ENCODE measurements around the gene BCAS3. TPM values are rescaled to one million over a fixed set of nuclear protein-coding genes. Genes with fewer than 3 reads are reported as not detected.

The BCAS3 gene
- total RNA-seq, 3 donors from 2014 or later = 21.6 to 33.4 (median 32.1) TPM

GRCh38 chr17:61338000-61338798 lies 660.5 kb downstream of the BCAS3 start:
- no peak for DNase-seq
- Histone ChIP-seq H3K4me1 (ENCODE audit: low read depth) (no peaks in the 10 kb centered on the region), H3K4me3 (no peak overlapping the region), H3K9me3 (no peaks in the 10 kb centered on the region), H3K36me3 (ENCODE audit: low read depth) (no peaks in the 10 kb centered on the region)
- no peak for ATAC-seq
- intact Hi-C loops (cut with DNase I, micrococcal nuclease) = no loop called here
- no peak for TF ChIP-seq CTCF (IDR thresholded peaks at IDR 0.05)

GRCh38 chr17:61338874-61339478 lies 661.3 kb downstream of the BCAS3 start:
- no peak for ATAC-seq
- intact Hi-C loops (cut with DNase I, micrococcal nuclease) = no loop called here

GRCh38 chr17:61340431-61341209 lies 663.0 kb downstream of the BCAS3 start:
- H3K36me3 ChIP-seq (ENCODE audit: low read depth) = no peaks in the 10 kb centered on the region
- intact Hi-C loops (cut with DNase I, micrococcal nuclease) = no loop called here
- H3K9me3 ChIP-seq = no peaks in the 10 kb centered on the region
- no peaks in the 10 kb centered on the region for H3K4me1 ChIP-seq (ENCODE audit: low read depth)
- no peak for DNase-seq
- TF ChIP-seq CTCF (IDR thresholded peaks at IDR 0.05) = no peak
- H3K4me3 ChIP-seq = no peak overlapping the region
- no peak for ATAC-seq

More at GRCh38 chr17:61338874-61339478, 661.3 kb downstream of the BCAS3 start:
- no peak for DNase-seq
- no peak overlapping the region for H3K4me3 ChIP-seq
- H3K4me1 ChIP-seq (ENCODE audit: low read depth) = no peaks in the 10 kb centered on the region
- TF ChIP-seq CTCF (IDR thresholded peaks at IDR 0.05) = no peak
- no peaks in the 10 kb centered on the region for H3K36me3 ChIP-seq (ENCODE audit: low read depth)
- H3K9me3 ChIP-seq = no peaks in the 10 kb centered on the region

DNA sequence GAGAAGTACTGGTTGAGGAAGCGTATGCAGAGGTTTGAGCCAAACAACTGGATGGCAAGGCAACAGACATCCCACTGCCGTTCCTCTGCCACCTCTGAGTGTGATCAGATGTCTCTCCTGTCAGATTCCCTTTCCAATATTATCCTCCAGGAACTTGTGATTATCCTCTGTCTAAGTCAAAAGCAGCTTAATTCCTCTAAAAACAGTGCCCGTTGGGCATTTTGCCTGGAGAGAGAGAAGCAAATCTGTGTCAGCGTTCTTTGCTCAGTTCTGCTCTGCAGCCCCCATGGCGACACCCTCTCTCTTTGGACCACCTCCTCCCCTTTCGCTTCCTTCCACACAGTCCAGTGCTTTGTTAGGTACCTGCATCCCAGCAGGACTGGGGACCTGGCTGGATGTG lies 665.9 kb downstream of the BCAS3 start:
- no peak overlapping the region for H3K4me3 ChIP-seq
- intact Hi-C loops (cut with DNase I, micrococcal nuclease) = no loop called here
- ATAC-seq (no peak), DNase-seq (no peak)
- H3K9me3 ChIP-seq = no peaks in the 10 kb centered on the region
- no peaks in the 10 kb centered on the region for H3K4me1 ChIP-seq (ENCODE audit: low read depth)
- no peak for TF ChIP-seq CTCF (IDR thresholded peaks at IDR 0.05)
- H3K36me3 ChIP-seq (ENCODE audit: low read depth) = no peaks in the 10 kb centered on the region

DNA sequence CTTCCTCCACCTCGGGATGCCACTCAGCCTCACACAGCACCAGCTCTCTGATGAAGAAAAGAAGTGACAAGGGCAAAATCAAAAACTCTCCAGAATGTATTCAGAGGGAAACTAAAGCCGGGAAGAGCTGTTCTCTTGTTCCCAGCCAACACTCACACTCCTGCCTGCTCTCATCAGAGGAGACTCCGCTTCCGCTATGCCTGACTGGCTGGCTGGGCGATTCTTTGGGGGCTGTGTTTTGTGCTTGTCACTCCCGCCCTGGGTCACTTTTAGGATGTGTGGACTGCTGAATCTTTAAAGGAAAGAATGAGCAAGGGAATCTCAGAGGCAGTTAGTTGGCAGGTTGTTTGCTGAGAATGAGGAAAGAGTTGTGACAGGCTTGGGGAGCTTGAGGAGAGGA lies 667.4 kb downstream of the BCAS3 start:
- intact Hi-C loops (cut with DNase I, micrococcal nuclease) = no loop called here
- no peak for TF ChIP-seq CTCF (IDR thresholded peaks at IDR 0.05)
- Histone ChIP-seq H3K9me3 (no peaks in the 10 kb centered on the region), H3K4me3 (no peak overlapping the region), H3K36me3 (ENCODE audit: low read depth) (no peaks in the 10 kb centered on the region), H3K4me1 (ENCODE audit: low read depth) (no peaks in the 10 kb centered on the region)
- ATAC-seq (no peak), DNase-seq (no peak)

Data from mucosa of descending colon (tissue), 3 donors.